ENCODE results near the gene TECTB. TPM values are rescaled to one million over a fixed set of nuclear protein-coding genes. Genes with fewer than 3 reads are reported as not detected.

Gene TECTB
- total RNA-seq, 6 experiments from 2014 or later: not detected

DNA sequence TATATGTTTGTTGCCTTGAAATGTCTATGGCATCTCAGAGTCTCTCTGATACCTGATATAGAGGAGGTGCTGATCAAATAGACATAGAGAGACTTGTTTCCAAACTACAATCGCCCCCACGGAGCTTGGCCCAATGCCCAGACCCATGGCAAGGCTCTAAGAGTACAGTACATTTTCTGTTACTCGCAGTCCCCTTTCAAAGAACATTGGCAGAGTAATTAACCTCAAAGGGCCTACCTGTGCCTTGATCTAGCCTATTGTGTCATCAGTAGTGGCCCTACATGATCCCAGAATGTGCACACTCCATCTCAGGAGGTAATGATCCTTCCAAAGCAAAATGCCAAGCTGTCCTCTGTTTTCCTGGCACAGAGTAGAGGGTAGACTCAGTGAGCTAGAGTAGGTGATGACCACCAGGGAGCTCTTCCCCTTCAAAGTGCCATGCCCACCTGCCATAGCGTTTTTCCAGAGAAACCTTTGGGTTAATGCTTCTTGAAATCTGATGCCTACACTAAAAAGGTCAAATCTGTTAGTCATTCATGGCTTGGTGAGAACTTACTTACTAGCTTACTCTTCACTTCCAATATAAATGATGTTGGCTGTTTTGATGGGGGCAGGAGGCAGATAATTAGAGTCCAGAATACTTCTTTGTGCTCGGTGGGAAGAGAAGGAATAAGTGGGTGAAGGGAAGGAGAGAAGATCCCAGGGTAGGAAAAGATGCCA is 49.5 kb downstream of the TECTB start:
- H3K27ac Mint-ChIP-seq: no peak overlapping the region
- peaks cover 28% of the 10 kb centered on the region for H3K4me1 Mint-ChIP-seq (ENCODE audit: low read depth)
- H3K36me3 Mint-ChIP-seq (ENCODE audit: low read depth): no peaks in the 10 kb centered on the region
- no peak for DNase-seq
- no peak for TF ChIP-seq CTCF (IDR thresholded peaks at IDR 0.05)
- H3K27me3 Mint-ChIP-seq (ENCODE audit: insufficient read depth): peaks cover 7% of the 10 kb centered on the region
- H3K9me3 Mint-ChIP-seq: no peaks in the 10 kb centered on the region
- H3K4me3 Mint-ChIP-seq: no peak overlapping the region

DNA sequence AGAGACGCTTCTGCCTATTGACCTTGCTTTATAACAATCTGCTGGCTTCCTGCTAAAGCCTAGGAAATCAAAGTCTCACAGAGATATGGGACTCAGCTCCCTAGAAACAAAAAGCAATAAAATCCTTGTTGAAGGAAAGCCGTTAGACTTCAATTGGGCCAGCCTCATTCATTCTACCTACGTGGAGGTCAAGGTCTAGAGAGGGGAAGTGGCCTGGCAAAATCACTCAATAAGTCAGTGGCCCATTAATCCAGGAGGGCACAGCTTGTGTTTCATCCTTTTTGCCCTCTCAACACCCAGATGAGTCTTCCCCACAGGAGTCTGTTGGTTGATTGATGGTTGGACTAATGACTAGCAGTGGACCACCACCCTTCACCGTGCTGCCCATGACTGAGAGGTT is 50.3 kb downstream of the TECTB start:
- no peak overlapping the region for H3K4me3 Mint-ChIP-seq
- no peak for TF ChIP-seq CTCF (IDR thresholded peaks at IDR 0.05)
- peaks cover 28% of the 10 kb centered on the region for H3K4me1 Mint-ChIP-seq (ENCODE audit: low read depth)
- DNase-seq: no peak
- H3K36me3 Mint-ChIP-seq (ENCODE audit: low read depth): no peaks in the 10 kb centered on the region
- H3K27ac Mint-ChIP-seq: no peak overlapping the region
- no peaks in the 10 kb centered on the region for H3K9me3 Mint-ChIP-seq
- H3K27me3 Mint-ChIP-seq (ENCODE audit: insufficient read depth): peaks cover 7% of the 10 kb centered on the region

DNA sequence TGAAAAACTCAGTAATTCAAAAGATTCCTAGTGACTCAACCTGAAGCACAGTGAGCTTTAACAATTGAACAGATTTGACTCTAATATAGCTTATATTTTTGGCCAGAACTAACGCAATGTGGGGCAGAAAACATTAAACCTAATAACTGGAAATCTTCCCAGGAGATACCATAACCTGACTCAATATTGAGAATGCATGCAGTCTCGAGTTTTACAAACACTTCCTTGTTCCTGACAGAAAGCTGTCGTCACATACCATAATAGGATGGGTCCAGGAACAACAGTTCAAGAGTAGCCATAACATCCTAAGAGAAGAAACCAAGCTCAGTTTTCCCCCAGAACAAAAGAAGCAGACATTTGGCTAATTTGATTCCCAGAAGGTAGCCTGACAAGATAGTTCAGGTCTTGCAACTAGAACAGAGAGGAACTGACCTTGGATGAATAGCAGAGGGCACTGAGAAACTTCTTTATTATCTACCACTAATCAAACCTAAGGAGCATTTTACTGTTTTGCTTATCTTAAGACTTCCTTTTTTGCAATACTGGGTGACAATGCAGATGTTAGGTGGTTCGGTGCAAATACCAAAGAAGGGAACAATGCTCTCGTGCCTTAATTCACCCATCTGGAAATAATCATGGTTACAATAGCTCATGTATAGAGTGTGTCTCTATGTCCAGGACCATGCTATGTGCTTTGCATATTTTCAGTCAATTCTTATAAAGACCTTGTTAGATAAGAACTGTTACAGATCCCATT is 52.1 kb downstream of the TECTB start:
- no peaks in the 10 kb centered on the region for H3K36me3 Mint-ChIP-seq (ENCODE audit: low read depth)
- TF ChIP-seq CTCF (IDR thresholded peaks at IDR 0.05): no peak
- peak; percentile 28 for DNase-seq
- peak overlapping the region; percentile 64 for H3K4me3 Mint-ChIP-seq
- H3K27ac Mint-ChIP-seq: peak overlapping the region; percentile 80
- no peaks in the 10 kb centered on the region for H3K9me3 Mint-ChIP-seq
- H3K4me1 Mint-ChIP-seq (ENCODE audit: low read depth): peaks cover 28% of the 10 kb centered on the region
- H3K27me3 Mint-ChIP-seq (ENCODE audit: insufficient read depth): peaks cover 10% of the 10 kb centered on the region

DNA sequence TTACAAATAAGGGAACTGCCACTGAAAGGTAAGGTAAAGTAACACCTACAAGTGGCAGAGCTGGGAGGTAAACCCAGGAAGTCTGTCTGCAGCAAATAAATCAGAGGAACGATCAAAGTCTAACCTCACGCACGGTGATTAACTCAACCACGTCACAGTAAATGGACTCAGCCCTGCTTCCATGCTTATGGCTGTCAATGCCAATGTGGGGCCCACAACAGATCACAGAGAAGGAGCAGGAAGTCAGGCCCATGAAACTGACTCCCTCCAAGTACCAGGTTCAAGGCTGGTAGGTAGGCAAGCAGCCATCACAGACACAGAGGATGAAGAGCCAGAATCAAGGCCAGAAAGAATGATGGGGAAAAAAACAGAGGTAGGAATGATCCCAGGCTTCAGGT is 52.7 kb downstream of the TECTB start:
- Mint-ChIP-seq H3K27ac (peak overlapping the region; percentile 80), H3K9me3 (no peaks in the 10 kb centered on the region), H3K4me3 (peak overlapping the region; percentile 64; the same call in 1 of the 2 replicates), H3K4me1 (ENCODE audit: low read depth) (peaks cover 28% of the 10 kb centered on the region), H3K36me3 (ENCODE audit: low read depth) (no peaks in the 10 kb centered on the region), H3K27me3 (ENCODE audit: insufficient read depth) (peaks cover 10% of the 10 kb centered on the region)
- DNase-seq: no peak
- no peak for TF ChIP-seq CTCF (IDR thresholded peaks at IDR 0.05)

DNA sequence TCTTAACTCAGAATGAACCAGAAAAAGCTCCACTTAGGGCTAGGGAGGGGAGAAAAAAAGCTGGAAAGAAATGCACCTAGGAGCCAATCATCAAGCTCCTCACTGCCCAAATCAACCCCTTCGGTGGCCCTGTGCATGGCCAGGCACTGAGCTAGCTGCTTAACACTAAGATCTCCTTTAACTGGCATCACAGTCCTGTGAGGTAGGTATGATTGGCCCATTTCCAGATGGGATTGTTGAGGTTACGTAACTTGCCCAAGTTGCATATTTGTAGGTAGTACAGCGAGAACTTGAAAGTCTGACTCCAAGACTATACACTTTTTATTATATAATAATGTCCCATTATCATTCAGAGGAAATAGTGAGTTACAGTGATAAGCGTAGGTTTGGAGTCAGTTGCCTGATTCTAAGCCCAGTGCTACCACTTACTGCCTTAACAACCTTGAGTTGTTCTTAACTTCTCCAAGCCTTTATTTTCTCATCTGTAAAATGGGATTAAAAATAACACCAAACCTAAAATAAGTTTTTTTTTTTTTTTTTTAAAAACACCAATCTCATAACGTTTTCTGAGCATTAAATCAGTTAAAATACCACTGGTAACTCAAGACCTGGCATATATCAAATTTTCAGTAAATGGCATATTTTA is 53.5 kb downstream of the TECTB start:
- Mint-ChIP-seq H3K36me3 (ENCODE audit: low read depth) (no peaks in the 10 kb centered on the region), H3K27ac (no peak overlapping the region), H3K4me1 (ENCODE audit: low read depth) (peaks cover 28% of the 10 kb centered on the region), H3K4me3 (no peak overlapping the region), H3K9me3 (no peaks in the 10 kb centered on the region), H3K27me3 (ENCODE audit: insufficient read depth) (peaks cover 14% of the 10 kb centered on the region)
- DNase-seq: no peak
- TF ChIP-seq CTCF (IDR thresholded peaks at IDR 0.05): no peak

Data from HFFc6 (cell line).